Colonic mucosa (tissue), 4 donors: ENCODE data around the gene PRKAB2. TPM values are rescaled to one million over a fixed set of nuclear protein-coding genes. Genes with fewer than 3 reads are reported as not detected.
"Not testable (repeated sequence)": the region's sequence is repeated elsewhere in the genome, so short reads cannot be mapped to it uniquely, and the experiment has no call there.

Experiments
- DNase-seq: peaks from one replicate; pipeline ENCODE4 v3.0.0-alpha.2; 2020
- H3K27ac ChIP-seq: fragments of 200-600 bp; one replicate; pipeline ENCODE4 v1.8.0; 2021
- H3K27me3 ChIP-seq: fragments of 200-600 bp; one replicate; pipeline ENCODE4 v1.8.0; 2021
- H3K36me3 ChIP-seq: fragments of 200-600 bp; one replicate; pipeline ENCODE4 v1.8.0; 2021
- H3K4me1 ChIP-seq: fragments of 200-600 bp; one replicate; pipeline ENCODE4 v1.8.0; 2021; ENCODE audit warnings: mild to moderate bottlenecking
- H3K4me3 ChIP-seq: fragments of 200-600 bp; one replicate; pipeline ENCODE4 v1.8.0; 2021
- H3K9ac ChIP-seq, 2 donors: one replicate each; pipeline ENCODE4 v1.7.0; 2013; ENCODE audit warnings: control low read depth in 2 of 2, low read depth in 2 of 2, low read length in 2 of 2
- H3K9me3 ChIP-seq: fragments of 200-600 bp; one replicate; pipeline ENCODE4 v1.8.0; 2021
- CTCF ChIP-seq: fragments of 200-600 bp; IDR thresholded peaks from one replicate; pipeline ENCODE4 v1.8.0; 2022; ENCODE audit warnings: antibody characterized with exemption, mild to moderate bottlenecking
- intact Hi-C: fragments of 100-400 bp; cut with DNase I; formaldehyde crosslinking; loops from one replicate; pipeline ENCODE4 v1.14.1; 2022
- total RNA-seq, 2 donors: library from RNA; stranded (reverse); fragmentation: NEBNext Ultra II Directional in 1 of 2; extraction: Animal tissue kit (Norgen Biotek cat#: 25700) in 1 of 2; gene quantifications; one replicate each; pipeline ENCODE4 v1.2.1, GENCODE V29; 2021
- donor health status: healthy.
- donor health status: DM: no; HTN: no; CAD: no.
- donor health status: DM: no; HTN: no; CAD: no.

Gene PRKAB2
- total RNA-seq, 2 donors from 2014 or later = 11.3 to 22.5 TPM

GRCh38 chr1:147111381-147112130, 60.7 kb downstream of the PRKAB2 start:
- H3K27ac ChIP-seq = no peak overlapping the region
- intact Hi-C loops = no loop called here
- no peak for TF ChIP-seq CTCF
- no peak overlapping the region for H3K9ac ChIP-seq
- no peaks in the 10 kb centered on the region for H3K9me3 ChIP-seq
- H3K4me1 ChIP-seq = no peaks in the 10 kb centered on the region
- no peaks in the 10 kb centered on the region for H3K27me3 ChIP-seq
- no peak for DNase-seq
- no peak overlapping the region for H3K4me3 ChIP-seq
- H3K36me3 ChIP-seq = no peaks in the 10 kb centered on the region

- intact Hi-C loops = no loop called here
Measured at GRCh38 chr1:147110872-147111271, 61.4 kb downstream of the PRKAB2 start.

GRCh38 chr1:147110434-147110833, 61.8 kb downstream of the PRKAB2 start:
- Histone ChIP-seq H3K4me3 (no peak overlapping the region), H3K9ac (no peak overlapping the region)
- no peak for TF ChIP-seq CTCF

More at GRCh38 chr1:147110872-147111271, 61.4 kb downstream of the PRKAB2 start:
- no peak overlapping the region for H3K27ac ChIP-seq
- no peak for DNase-seq
- H3K9me3 ChIP-seq = no peaks in the 10 kb centered on the region
- no peak overlapping the region for H3K9ac ChIP-seq
- H3K4me3 ChIP-seq = no peak overlapping the region
- no peaks in the 10 kb centered on the region for H3K4me1 ChIP-seq
- TF ChIP-seq CTCF = no peak
- H3K27me3 ChIP-seq = no peaks in the 10 kb centered on the region
- H3K36me3 ChIP-seq = no peaks in the 10 kb centered on the region

GRCh38 chr1:147109762-147110161, 62.5 kb downstream of the PRKAB2 start:
- no peak overlapping the region for H3K27ac ChIP-seq
- no peaks in the 10 kb centered on the region for H3K9me3 ChIP-seq
- TF ChIP-seq CTCF = no peak
- H3K4me3 ChIP-seq = no peak overlapping the region
- no peak for DNase-seq
- H3K27me3 ChIP-seq = no peaks in the 10 kb centered on the region
- intact Hi-C loops = no loop called here
- no peak overlapping the region for H3K9ac ChIP-seq
- no peaks in the 10 kb centered on the region for H3K4me1 ChIP-seq
- H3K36me3 ChIP-seq = no peaks in the 10 kb centered on the region

More at GRCh38 chr1:147110434-147110833, 61.8 kb downstream of the PRKAB2 start:
- H3K27me3 ChIP-seq = no peaks in the 10 kb centered on the region
- intact Hi-C loops = no loop called here
- no peak overlapping the region for H3K27ac ChIP-seq
- no peaks in the 10 kb centered on the region for H3K4me1 ChIP-seq
- DNase-seq = no peak
- H3K36me3 ChIP-seq = no peaks in the 10 kb centered on the region
- no peaks in the 10 kb centered on the region for H3K9me3 ChIP-seq

GRCh38 chr1:147109041-147109440, 63.2 kb downstream of the PRKAB2 start:
- Histone ChIP-seq H3K36me3 (no peaks in the 10 kb centered on the region), H3K27me3 (no peaks in the 10 kb centered on the region), H3K4me1 (no peaks in the 10 kb centered on the region), H3K9ac (no peak overlapping the region), H3K4me3 (no peak overlapping the region), H3K27ac (no peak overlapping the region), H3K9me3 (no peaks in the 10 kb centered on the region)
- no peak for TF ChIP-seq CTCF
- intact Hi-C loops = no loop called here
- no peak for DNase-seq

GRCh38 chr1:147106407-147106881, 65.8 kb downstream of the PRKAB2 start:
- H3K27me3 ChIP-seq, H3K9ac ChIP-seq, DNase-seq, H3K36me3 ChIP-seq, H3K9me3 ChIP-seq, H3K4me1 ChIP-seq, H3K27ac ChIP-seq, H3K4me3 ChIP-seq, intact Hi-C loops: not testable (repeated sequence)
